Measurements from ENCODE around the gene ADCY7.

The ADCY7 gene

DNA sequence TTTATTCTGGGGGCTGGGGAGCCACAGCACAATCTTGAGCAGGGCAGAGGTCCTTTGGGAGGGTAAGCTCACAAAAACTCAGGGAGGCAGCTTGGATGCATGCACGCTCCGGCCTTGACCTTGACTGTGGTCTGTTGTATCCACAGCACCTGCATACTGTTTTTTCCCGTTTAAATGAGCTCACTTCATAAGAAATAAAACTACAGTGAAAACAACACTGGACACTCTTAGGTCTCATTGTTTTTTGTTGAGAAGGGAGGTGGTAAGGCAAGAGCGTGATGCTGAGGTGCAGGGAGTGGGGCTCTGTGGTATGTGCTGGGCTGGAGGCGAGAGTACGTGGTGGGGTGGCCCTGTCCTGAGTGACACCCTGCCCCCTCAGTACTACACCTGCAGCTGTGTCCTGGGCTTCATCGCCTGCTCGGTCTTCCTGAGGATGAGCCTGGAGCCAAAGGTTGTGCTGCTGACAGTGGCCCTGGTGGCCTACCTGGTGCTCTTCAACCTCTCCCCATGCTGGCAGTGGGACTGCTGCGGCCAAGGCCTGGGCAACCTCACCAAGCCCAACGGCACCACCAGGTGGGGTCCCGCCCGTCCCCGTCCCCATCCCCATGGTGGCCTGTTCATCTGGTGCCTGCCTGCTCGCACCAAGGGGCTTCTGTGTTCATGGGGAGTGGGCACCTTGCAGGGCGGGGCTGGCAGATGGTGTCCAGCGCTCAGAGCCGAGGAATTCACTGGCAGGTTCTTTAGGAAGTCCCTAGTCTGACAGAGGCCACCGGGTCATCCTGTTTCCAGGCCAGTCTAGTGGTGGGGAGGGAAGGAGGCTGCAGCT, 44.2 kb downstream of the ADCY7 start:
- in situ Hi-C loops (cut with HindIII; ENCODE audit: low sequenced_read_pairs) = no loop called here

DNA sequence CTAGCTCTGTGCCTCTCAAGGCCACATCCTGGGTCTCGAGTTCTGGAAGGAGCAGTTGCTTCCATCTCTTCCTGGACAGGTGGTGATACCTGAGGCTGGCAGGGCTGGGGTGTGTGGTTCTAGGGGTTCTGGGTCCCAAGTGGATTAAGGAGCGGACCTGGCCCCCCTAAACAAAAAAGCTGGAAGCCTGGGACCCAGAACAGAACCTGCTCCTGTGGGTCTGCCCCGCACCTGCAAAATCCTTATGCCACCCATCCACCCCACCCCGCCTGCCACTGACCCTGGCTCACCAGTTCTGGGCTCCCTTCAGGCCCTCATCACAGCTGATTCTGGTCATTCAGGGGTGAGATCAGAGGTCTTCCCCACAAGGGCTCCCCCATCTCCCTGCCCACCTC, 44.8 kb downstream of the ADCY7 start:
- in situ Hi-C loops (cut with HindIII; ENCODE audit: low sequenced_read_pairs) = no loop called here

DNA sequence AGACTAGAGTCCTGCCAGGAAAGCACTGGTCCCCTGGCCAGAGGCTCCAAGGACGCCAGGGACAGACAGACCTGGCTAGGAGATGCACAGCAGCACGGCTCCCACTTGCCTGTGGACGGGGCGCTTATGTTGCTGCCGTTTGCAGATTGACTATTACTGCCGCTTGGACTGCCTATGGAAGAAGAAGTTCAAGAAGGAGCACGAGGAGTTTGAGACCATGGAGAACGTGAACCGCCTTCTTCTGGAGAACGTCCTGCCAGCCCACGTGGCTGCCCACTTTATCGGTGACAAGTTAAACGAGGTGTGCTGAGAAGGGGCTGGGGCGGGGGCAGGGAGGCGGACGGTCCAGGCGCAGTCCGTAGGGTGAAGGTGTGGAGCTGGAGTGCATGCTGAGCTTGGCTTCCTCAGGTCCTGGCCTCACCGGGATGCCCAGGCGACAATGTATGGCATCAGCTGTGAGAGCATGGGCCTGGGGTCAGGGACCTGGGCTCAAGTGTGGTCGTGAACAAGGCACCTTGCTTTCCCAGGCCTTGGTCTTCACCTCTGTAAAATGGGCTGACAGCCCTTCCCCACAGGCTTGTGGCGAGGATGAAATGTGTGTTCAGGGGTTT, 45.6 kb downstream of the ADCY7 start:
- in situ Hi-C loops (cut with HindIII; ENCODE audit: low sequenced_read_pairs) = no loop called here

DNA sequence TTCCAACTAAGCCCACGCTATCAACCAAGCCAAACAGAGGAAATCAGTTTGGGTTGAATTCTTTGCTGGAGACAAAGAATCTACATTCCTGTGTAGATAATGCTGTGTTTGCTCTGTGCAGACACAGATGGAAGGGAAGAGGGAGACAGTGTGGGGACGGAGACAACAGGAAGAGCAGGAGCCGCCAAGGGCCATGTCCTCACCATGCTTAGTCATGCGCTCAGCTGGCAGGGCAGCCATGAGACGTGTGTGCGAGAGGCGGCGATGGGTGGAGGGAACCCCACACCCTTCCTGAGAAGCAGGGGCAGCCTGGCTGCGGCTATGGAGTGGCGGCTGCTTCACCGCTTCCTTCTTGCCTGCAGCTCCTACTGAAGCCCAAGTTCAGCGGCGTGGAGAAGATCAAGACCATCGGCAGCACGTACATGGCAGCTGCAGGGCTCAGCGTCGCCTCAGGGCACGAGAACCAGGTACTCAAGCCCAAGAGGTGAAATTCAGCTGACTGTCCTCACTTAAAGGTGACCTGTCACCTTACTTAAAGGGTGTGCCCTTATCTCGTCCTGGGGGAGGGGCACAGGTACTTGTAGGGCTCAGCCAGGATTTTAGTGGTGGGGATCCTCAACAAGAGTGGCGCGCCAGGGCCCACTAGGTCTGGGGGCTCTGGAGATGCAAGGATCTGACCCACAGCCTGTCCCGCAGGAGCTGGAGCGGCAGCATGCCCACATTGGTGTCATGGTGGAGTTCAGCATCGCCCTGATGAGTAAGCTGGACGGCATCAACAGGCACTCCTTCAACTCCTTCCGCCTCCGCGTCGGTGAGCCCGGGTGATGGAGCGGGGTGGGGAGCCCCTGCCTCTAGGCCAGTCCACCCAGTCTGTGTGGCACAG, 47.5 kb downstream of the ADCY7 start:
- in situ Hi-C loops (cut with HindIII; ENCODE audit: low sequenced_read_pairs) = no loop called here

DNA sequence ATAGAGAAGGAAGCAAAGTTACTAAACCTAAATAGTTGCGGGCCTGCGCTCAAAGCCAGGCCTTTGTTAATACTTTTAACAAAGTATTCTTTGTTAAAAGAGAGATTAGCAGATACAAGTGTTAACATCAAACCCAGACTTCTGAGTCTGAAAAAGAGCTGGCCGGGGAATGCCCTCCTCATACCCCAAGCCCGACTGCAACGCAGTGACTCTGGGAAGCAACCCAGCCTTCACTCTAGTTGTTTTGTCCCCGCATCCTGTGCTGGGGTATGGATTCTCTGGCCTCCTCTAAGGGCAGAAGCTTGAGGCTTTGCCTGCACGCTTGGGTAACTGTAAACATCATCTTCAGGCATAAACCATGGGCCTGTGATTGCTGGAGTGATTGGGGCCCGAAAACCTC, 48.3 kb downstream of the ADCY7 start:
- in situ Hi-C loops (cut with HindIII; ENCODE audit: low sequenced_read_pairs) = no loop called here

DNA sequence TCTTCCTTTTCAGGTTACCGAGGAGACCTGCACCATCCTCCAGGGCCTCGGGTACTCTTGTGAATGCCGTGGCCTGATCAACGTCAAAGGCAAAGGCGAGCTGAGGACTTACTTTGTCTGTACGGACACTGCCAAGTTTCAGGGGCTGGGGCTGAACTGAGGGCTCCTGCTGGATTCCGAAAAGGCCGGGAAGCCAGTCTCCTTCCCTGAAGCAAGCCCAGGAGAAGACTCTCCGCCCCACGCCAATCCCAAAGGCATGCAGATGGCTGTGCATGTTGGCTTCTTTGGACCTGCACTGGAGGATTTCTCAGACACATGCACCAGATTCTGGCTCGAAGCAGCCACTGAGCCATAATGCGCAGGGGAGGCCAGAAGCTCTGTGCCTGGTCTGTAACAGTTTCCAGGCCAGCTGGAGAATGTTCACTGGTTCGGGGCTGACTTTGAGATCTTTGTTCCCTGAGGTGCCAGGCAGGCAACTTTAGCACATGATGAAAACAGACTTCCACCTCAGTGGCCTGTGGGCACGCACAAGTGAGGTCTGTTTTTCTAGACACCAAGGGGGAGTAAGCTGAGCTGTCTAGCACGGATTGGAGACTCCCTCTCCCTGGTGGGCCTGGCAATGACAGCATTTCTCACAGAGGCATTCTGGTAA, 49.1 kb downstream of the ADCY7 start:
- in situ Hi-C loops (cut with HindIII; ENCODE audit: low sequenced_read_pairs) = no loop called here

DNA sequence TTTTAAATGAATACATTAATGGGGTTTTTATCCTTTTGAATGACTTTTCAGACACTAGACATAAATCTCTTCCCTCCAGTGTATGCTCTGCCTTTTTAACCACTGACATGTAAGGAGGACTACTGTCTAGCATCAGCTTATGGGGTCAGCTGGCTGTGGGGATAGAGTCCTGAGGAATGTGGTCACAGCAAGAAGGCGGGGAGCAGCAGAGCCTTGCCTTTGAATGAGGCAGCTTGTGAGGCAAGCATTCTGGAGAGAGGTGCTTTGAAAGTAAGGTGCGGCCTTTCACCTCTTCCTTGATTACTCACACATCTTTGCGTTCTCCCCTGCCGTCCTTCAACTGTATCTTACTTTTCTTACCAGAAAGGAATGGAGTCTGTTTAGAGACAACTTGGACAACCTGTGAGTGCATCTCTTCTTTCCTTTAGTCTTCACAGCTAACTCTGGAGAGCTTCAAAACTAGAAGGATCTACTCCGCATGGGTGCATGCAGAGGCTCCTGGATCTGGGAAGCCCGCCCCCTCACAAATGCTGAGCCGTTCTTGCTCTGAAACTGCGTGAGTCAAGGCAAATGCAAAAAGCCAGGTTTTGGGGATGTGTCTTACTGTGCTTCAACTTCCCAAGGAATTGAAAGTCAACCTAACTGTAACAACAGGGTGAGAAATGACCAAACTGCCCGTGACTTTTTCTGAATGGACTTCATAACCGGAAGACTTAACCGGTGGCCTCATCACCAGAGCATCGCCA, 49.9 kb downstream of the ADCY7 start:
- in situ Hi-C loops (cut with HindIII; ENCODE audit: low sequenced_read_pairs) = no loop called here

DNA sequence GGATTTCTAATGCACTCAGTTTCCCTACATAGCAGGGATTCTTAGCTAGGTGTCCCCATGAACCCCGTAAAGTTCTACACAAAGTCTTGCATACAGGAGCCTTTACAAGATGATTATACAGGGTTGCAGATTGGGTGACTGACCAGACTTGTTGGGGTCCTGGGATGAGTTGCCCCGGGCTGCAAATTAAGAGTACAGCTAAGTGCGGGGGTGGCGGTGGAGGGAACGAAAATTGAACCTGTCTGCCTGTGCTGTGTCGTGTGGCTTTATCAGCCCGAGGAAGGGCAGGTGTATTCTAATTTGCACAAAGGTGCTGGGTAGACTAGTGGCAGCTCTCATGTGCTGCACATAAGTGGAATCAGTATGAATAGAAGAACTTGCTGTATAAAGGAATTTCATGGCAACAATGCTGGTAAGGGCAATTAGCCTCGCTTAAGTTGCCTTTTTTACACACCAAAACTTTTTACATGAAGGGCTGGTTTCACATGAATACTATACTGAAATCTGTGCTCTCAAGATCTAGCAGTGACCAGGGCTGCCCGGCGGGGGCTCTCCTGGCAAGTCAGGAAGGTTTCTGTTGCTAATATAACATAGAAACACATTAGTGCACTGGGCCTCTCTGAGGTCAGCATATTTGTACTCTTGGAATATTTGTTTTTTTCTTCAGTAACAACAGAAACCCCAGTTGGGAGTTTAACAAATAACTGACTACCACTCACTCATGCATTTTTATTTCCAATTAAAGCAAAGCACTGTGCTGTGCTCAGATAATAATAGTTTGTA, 50.7 kb downstream of the ADCY7 start:
- in situ Hi-C loops (cut with HindIII; ENCODE audit: low sequenced_read_pairs) = no loop called here

DNA sequence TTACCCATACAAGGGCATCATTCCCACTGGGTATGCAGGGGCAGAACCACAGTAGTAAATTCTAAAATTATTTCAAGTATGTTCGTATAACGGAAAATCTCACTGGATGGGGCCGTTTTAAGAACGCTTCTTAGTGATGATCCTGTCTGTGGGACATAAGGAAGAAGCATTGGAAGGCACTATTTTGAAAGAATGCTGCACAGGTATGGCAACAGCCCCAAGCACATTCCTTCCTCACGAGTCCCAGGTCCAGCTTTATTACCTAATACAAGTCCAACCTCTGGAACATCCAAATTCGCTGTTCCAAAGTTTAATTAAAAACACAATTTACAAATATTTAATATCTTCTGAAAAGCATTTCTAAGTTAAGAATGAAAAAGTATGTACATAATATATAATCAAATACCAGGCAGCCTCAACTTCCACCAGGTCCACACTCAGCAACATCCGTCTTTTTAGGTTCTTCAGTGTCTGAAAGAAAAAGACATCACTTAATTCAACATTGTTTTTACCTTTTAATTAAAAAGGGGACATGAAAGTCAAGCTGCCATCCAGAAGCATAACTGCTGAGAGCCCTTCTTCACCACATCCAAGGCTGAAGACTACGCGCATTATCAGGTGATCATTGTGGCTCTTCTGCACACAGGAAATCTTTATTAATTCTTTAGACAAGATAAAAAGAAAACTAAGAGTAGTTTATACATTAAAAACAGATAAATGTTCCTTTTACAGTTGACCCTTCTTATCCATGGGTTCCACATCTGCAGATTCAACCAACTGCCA, 52.6 kb downstream of the ADCY7 start:
- in situ Hi-C loops (cut with HindIII; ENCODE audit: low sequenced_read_pairs) = no loop called here

DNA sequence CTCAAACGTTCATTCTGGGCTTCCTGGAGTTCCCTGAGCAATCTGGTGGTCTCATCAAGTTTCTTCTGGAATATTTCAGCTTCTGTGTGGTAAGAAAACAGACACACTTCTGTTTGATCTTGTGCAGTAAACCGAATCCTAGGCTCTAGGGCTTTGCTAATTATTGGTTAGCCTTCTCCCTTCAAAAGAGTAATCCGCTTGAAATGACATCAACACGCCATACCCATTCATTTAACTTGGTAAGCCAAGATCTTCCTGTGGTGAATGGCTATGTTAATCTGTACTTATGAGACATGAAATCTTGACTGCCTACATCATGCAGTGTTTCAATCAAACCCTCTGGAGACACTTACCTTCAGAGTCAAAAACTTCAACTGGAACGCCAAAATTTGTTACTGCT, 54.0 kb downstream of the ADCY7 start:
- in situ Hi-C loops (cut with HindIII; ENCODE audit: low sequenced_read_pairs) = no loop called here

DNA sequence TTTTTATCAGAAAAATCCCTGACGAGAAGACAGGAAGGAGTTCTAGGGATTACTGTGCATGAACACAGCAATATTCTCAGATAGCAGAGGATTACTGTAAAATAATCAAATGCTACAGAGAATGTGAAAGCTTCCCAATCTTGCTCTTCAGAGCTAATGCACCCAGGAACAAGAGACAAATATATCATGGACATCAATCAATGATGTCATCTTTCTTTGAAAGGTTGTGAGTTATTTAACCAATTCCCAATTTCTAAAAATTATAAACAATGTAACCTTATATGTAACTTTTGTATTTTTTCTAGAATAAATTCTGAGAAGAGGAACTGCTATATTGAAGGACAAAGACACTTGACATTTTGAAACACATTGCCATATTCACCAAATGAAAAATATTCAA, 56.0 kb downstream of the ADCY7 start:
- in situ Hi-C loops (cut with HindIII; ENCODE audit: low sequenced_read_pairs) = no loop called here

DNA sequence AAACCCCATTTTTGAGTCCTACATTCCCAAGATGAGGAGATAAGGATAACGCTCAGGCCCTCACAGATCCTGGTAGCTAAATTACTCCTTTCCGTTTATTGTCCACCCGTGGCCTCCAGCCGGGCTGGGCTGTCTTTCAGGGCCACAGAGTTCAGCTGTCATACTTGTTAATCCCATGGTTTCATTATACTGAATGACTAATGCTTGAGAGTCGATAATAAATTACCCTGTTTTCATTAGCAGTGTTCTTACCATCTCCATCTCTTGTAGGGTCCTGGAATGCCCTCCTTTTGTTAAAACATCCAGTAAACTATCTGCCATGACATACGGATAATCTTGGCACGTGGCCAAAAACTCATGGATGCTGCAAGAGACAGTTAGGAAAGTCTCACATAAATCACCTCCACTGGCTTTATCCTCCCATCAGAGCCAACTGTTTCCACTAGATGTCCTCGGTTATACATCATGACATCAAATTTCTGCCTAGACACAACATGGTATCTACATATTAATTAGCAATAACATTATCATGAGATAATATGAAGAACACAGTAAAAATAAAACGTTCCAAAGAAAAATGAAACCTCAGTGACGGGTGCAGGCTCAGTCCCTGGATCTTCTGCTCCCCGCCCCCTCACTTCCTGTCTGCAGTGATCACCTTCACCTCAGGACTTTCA, 57.1 kb downstream of the ADCY7 start:
- in situ Hi-C loops (cut with HindIII; ENCODE audit: low sequenced_read_pairs) = no loop called here

DNA sequence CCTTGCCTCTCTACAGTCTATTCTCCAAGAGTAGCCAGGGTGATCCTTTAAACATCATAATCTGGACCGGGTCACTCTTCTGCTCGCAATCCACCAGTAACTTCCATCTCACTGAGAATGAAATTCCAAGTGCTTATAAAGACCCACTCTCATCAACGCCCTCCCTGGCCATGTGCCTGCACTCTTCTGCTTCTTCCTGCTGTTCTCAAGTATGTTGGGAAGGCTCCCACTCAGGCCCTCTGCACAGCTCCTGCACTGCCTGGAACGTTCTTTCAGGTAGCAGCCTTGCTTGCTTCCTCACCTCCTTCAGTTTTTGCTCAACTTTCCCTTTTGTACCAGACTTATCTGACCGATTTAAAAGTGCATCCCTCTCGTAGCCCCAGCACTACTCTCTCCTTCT, 58.0 kb downstream of the ADCY7 start:
- in situ Hi-C loops (cut with HindIII; ENCODE audit: low sequenced_read_pairs) = no loop called here

DNA sequence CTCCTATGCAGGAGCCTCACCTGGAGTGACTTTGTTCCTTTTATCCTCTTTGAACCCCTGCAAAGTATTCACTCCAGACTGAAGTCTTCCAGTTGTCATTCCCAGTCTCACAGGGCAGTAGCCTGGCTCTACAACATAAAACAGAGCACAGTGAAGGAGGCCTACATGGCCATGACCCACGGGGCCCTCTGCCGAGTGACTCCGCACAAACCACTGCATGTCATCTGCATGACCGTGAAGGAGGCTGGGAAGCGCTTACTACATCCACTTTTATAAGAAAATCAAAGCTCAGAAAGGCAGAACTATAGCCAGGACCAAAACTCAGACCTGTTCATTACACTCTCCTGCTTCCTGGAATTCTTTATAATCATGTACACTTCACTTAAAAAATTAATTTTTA, 59.9 kb downstream of the ADCY7 start:
- in situ Hi-C loops (cut with HindIII; ENCODE audit: low sequenced_read_pairs) = no loop called here

DNA sequence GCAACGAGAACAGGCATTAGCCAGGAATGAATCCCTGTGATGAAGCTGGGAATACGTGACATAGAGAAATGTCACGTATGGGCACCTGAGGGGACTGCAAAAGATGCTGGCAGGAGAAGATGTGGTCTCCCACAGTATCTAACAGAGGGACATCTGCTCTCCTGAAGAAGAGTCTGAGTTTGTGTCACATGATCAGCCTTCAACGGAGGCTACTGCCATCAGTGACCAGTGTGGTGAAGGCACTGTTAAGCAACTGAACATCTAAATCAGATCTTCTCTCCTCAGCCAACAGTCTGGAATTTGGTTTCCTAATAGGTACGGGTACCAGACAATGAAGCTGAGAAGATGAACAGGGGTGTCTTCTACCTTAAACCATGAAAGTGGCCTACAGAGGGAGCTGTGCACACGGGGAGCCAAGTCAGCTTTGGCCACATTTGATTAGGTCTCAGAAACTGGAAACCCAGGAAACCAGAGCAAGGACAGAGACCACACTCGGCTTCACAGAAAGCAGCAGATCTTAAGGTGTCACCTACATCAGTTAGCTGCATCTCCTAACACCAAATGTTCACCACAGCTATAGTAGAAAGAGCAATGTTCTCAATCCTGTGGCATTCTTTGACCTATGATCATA, 60.6 kb downstream of the ADCY7 start:
- in situ Hi-C loops (cut with HindIII; ENCODE audit: low sequenced_read_pairs) = no loop called here

DNA sequence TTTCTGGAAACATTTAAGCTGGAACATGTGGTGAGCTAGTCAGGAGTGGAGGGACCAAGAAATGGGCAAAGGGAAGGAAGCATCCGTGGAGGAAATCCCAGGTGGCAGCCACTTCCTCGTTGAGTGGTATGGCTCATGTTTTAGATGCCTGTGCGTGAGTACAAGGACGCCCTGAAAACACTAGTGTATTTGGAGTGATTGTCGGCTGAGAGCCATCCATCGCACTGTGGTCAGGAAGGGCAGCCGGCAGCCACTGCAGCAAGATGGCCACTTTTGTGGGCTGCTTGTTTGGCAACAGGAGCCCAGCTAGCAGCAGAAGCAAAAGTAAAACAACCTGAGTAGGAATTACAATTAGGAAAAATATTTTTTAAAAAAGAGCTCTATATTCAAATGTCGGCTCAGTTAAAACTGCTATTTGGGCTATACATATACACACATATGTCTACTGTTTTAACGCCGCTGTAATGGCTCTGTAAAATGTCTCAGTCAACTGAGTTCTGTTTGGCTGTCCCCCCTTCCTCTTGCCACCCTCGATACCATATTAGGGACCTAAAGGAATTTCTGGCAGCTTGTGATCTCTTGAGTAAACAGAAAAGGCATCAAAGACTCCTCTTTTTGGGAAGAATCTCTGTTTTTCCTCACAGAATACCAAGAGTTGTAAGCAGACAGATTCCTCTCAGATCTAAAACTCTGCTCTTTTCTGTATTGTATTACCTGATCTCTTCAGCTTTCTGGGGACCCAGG, 63.3 kb downstream of the ADCY7 start:
- in situ Hi-C loops (cut with HindIII; ENCODE audit: low sequenced_read_pairs) = no loop called here

DNA sequence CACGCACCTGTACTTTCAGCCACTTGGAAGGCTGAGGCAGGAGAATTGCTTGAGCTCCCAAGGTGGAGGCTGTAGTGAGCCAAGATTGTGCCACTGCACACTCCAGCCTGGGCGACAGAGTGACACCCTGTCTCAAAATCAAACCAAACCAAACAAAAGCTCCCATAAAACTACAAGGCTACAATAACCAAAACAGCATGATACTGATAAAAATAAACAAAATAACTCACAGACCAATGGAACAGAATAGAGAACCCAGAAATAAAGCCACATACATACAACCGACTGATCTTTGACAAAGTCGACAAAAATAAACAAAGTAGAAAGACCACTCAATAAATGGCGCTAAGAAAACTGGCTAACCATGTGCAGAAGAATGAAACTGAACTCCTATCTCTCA, 65.2 kb downstream of the ADCY7 start:
- in situ Hi-C loops (cut with HindIII; ENCODE audit: low sequenced_read_pairs) = no loop called here
